Neuron (in vitro differentiated cells): ENCODE measurements around the gene RAPGEF1.

Experiments
- H2AFZ ChIP-seq: one replicate; pipeline ENCODE4 v1.6.1; 2013; ENCODE audit warnings: low read depth, mild to moderate bottlenecking, inconsistent platforms, low read length, moderate library complexity
- H3K27me3 ChIP-seq: one replicate; pipeline ENCODE4 v1.6.1; 2013; ENCODE audit warnings: low read length; ENCODE audit not compliant: insufficient read depth
- H3K36me3 ChIP-seq: one replicate; pipeline ENCODE4 v1.6.1; 2013; ENCODE audit warnings: low read length; ENCODE audit not compliant: insufficient read depth
- H3K4me1 ChIP-seq: one replicate; pipeline ENCODE4 v1.6.1; 2013; ENCODE audit warnings: low read length; ENCODE audit not compliant: insufficient read depth
- H3K4me3 ChIP-seq: 2 replicates; pipeline ENCODE4 v1.5.1; 2013; ENCODE audit warnings: mild to moderate bottlenecking, low read length, moderate library complexity
- H3K9me3 ChIP-seq: one replicate; pipeline ENCODE4 v1.6.1; 2013; ENCODE audit warnings: low read length

The RAPGEF1 gene

GRCh38 chr9:131545003-131545785 lies 194.7 kb downstream of the RAPGEF1 start, which contains the start of gene PRRT1B:
PRRT1B (plus strand) TSS chr9:131545523; CDS start chr9:131545616, 93 bp downstream.
- Histone ChIP-seq H2AFZ (no peak within 1 kb of the TSS), H3K27me3 (no peaks in the 10 kb centered on the region), H3K4me3 (no peak within 1 kb of the TSS), H3K36me3 (no peaks in the 10 kb centered on the region), H3K9me3 (peaks cover 11% of the 10 kb centered on the region), H3K4me1 (no peaks in the 10 kb centered on the region)

GRCh38 chr9:131543141-131543540 lies 196.7 kb downstream of the RAPGEF1 start:
- no peak overlapping the region for H3K4me3 ChIP-seq
- no peaks in the 10 kb centered on the region for H3K4me1 ChIP-seq
- no peak overlapping the region for H2AFZ ChIP-seq
- H3K9me3 ChIP-seq, result peaks cover 11% of the 10 kb centered on the region
- no peaks in the 10 kb centered on the region for H3K36me3 ChIP-seq
- no peaks in the 10 kb centered on the region for H3K27me3 ChIP-seq

GRCh38 chr9:131539223-131539923 lies 200.5 kb downstream of the RAPGEF1 start:
- no peak overlapping the region for H2AFZ ChIP-seq
- H3K4me1 ChIP-seq, result no peaks in the 10 kb centered on the region
- H3K9me3 ChIP-seq, result peaks cover 6% of the 10 kb centered on the region
- no peak overlapping the region for H3K4me3 ChIP-seq
- no peaks in the 10 kb centered on the region for H3K36me3 ChIP-seq
- H3K27me3 ChIP-seq, result no peaks in the 10 kb centered on the region

GRCh38 chr9:131537946-131538345 lies 201.9 kb downstream of the RAPGEF1 start:
- Histone ChIP-seq H3K9me3 (no peaks in the 10 kb centered on the region), H3K4me1 (no peaks in the 10 kb centered on the region), H3K4me3 (no peak overlapping the region), H3K36me3 (no peaks in the 10 kb centered on the region), H3K27me3 (no peaks in the 10 kb centered on the region), H2AFZ (no peak overlapping the region)

- H3K9me3 ChIP-seq, result no peaks in the 10 kb centered on the region
- H3K36me3 ChIP-seq, result peaks cover 2% of the 10 kb centered on the region
- H3K27me3 ChIP-seq, result no peaks in the 10 kb centered on the region
- no peak overlapping the region for H2AFZ ChIP-seq
- no peak overlapping the region for H3K4me3 ChIP-seq
- peaks cover 8% of the 10 kb centered on the region for H3K4me1 ChIP-seq
Observed at GRCh38 chr9:131534721-131535237, 205.1 kb downstream of the RAPGEF1 start.

- Histone ChIP-seq H3K36me3 (peaks cover 35% of the 10 kb centered on the region), H3K4me1 (peaks cover 11% of the 10 kb centered on the region), H3K9me3 (no peaks in the 10 kb centered on the region), H2AFZ (peak within 1 kb of the TSS; percentile 93), H3K4me3 (peak within 1 kb of the TSS; percentile 53), H3K27me3 (no peaks in the 10 kb centered on the region)
Observed at GRCh38 chr9:131530920-131531832, 208.7 kb downstream of the RAPGEF1 start, which contains the start of gene UCK1. UCK1 (minus strand) TSS chr9:131531263; CDS start chr9:131531174, 89 bp downstream.

GRCh38 chr9:131530546-131530919 lies 209.3 kb downstream of the RAPGEF1 start:
- Histone ChIP-seq H3K27me3 (no peaks in the 10 kb centered on the region), H2AFZ (peak overlapping the region; percentile 93), H3K36me3 (peaks cover 40% of the 10 kb centered on the region), H3K4me3 (peak overlapping the region; percentile 53), H3K9me3 (no peaks in the 10 kb centered on the region), H3K4me1 (peaks cover 11% of the 10 kb centered on the region)

GRCh38 chr9:131529597-131530545 lies 210.0 kb downstream of the RAPGEF1 start:
- peak overlapping the region; percentile 53 for H3K4me3 ChIP-seq
- H3K9me3 ChIP-seq, result no peaks in the 10 kb centered on the region
- H3K36me3 ChIP-seq, result peaks cover 45% of the 10 kb centered on the region
- H3K4me1 ChIP-seq, result peaks cover 11% of the 10 kb centered on the region
- H3K27me3 ChIP-seq, result no peaks in the 10 kb centered on the region
- no peak overlapping the region for H2AFZ ChIP-seq

- no peak overlapping the region for H3K4me3 ChIP-seq
- peaks cover 11% of the 10 kb centered on the region for H3K4me1 ChIP-seq
- no peaks in the 10 kb centered on the region for H3K9me3 ChIP-seq
- no peaks in the 10 kb centered on the region for H3K27me3 ChIP-seq
- H3K36me3 ChIP-seq, result peaks cover 52% of the 10 kb centered on the region
- H2AFZ ChIP-seq, result no peak overlapping the region
Observed at GRCh38 chr9:131528886-131529505, 210.9 kb downstream of the RAPGEF1 start.

- Histone ChIP-seq H3K27me3 (no peaks in the 10 kb centered on the region), H3K36me3 (peaks cover 60% of the 10 kb centered on the region), H3K4me3 (no peak overlapping the region), H2AFZ (no peak overlapping the region), H3K9me3 (no peaks in the 10 kb centered on the region), H3K4me1 (peaks cover 11% of the 10 kb centered on the region)
Observed at GRCh38 chr9:131528186-131528585, 211.7 kb downstream of the RAPGEF1 start.
